Central memory CD8-positive, alpha-beta T cell (primary cell): ENCODE measurements around the gene TENT5C.
"Not testable (repeated sequence)": the region's sequence is repeated elsewhere in the genome, so short reads cannot be mapped to it uniquely, and the experiment has no call there.

Experiments used
- ATAC-seq: fragments of 150-1000 bp; cut with Tn5 transposase; replicated peaks from 2 replicates; pipeline ENCODE4 v1.10.0; 2022; ENCODE audit warnings: mild to moderate bottlenecking, moderate FRiP score, moderate number of reproducible peaks; ENCODE audit not compliant: poor library complexity, severe bottlenecking; ENCODE audit errors: extremely low read depth
- DNase-seq, 2 donors: peaks; one replicate each; pipeline ENCODE4 v3.0.0; 2021; ENCODE audit warnings: low spot score in 2 of 2
- H3K27ac Mint-ChIP-seq: one replicate; pipeline ENCODE4 v1.8.0; 2022; ENCODE audit warnings: low read depth, mild to moderate bottlenecking, moderate library complexity, mixed read lengths
- H3K27me3 Mint-ChIP-seq: one replicate; pipeline ENCODE4 v1.8.0; 2022; ENCODE audit warnings: mixed read lengths
- H3K36me3 Mint-ChIP-seq: one replicate; pipeline ENCODE4 v1.8.0; 2022; ENCODE audit warnings: mild to moderate bottlenecking, moderate library complexity, mixed read lengths; ENCODE audit not compliant: insufficient read depth
- H3K4me1 Mint-ChIP-seq: one replicate; pipeline ENCODE4 v1.8.0; 2022; ENCODE audit warnings: mixed read lengths
- H3K4me3 Mint-ChIP-seq: one replicate; pipeline ENCODE4 v1.8.0; 2022; ENCODE audit warnings: mild to moderate bottlenecking, moderate library complexity, mixed read lengths
- H3K9me3 Mint-ChIP-seq: one replicate; pipeline ENCODE4 v1.8.0; 2022; ENCODE audit warnings: mixed read lengths

TENT5C gene

GRCh38 chr1:117605774-117606648, at the start of gene TENT5C:
Gene TENT5C (plus strand): TSS chr1:117606048. CDS start chr1:117622869, 16,821 bp downstream.
- peak within 1 kb of the TSS; percentile 97 for H3K27ac Mint-ChIP-seq
- H3K36me3 Mint-ChIP-seq, result peaks cover 42% of the 10 kb centered on the region
- peaks cover 45% of the 10 kb centered on the region for H3K4me1 Mint-ChIP-seq
- ATAC-seq (peak; percentile 82), DNase-seq (peak; percentile 97 to 98)
- no peaks in the 10 kb centered on the region for H3K9me3 Mint-ChIP-seq
- peak within 1 kb of the TSS; percentile 99 for H3K4me3 Mint-ChIP-seq
- H3K27me3 Mint-ChIP-seq, result no peaks in the 10 kb centered on the region

- ATAC-seq (no peak), DNase-seq (no peak)
- Mint-ChIP-seq H3K36me3 (peaks cover 1% of the 10 kb centered on the region), H3K4me1 (no peaks in the 10 kb centered on the region), H3K9me3 (no peaks in the 10 kb centered on the region), H3K27me3 (no peaks in the 10 kb centered on the region), H3K4me3 (no peak overlapping the region), H3K27ac (no peak overlapping the region)
Measured at GRCh38 chr1:117556341-117556740, 49.5 kb upstream of the TENT5C start.

GRCh38 chr1:117556976-117557375, 48.9 kb upstream of the TENT5C start:
- H3K27ac Mint-ChIP-seq, result no peak overlapping the region
- DNase-seq (no peak), ATAC-seq (no peak)
- H3K4me3 Mint-ChIP-seq, result no peak overlapping the region
- no peaks in the 10 kb centered on the region for H3K9me3 Mint-ChIP-seq
- H3K36me3 Mint-ChIP-seq, result peaks cover 1% of the 10 kb centered on the region
- no peaks in the 10 kb centered on the region for H3K27me3 Mint-ChIP-seq
- no peaks in the 10 kb centered on the region for H3K4me1 Mint-ChIP-seq

GRCh38 chr1:117558451-117558850, 47.4 kb upstream of the TENT5C start:
- not testable (repeated sequence) for H3K36me3 Mint-ChIP-seq, H3K4me1 Mint-ChIP-seq, H3K27me3 Mint-ChIP-seq, ATAC-seq, H3K4me3 Mint-ChIP-seq, H3K27ac Mint-ChIP-seq, H3K9me3 Mint-ChIP-seq
- DNase-seq, result peak in 1 of 2 donors; percentile 10

GRCh38 chr1:117559139-117559538, 46.7 kb upstream of the TENT5C start:
- Mint-ChIP-seq H3K36me3 (no peaks in the 10 kb centered on the region), H3K4me1 (no peaks in the 10 kb centered on the region), H3K27ac (no peak overlapping the region), H3K27me3 (no peaks in the 10 kb centered on the region), H3K9me3 (no peaks in the 10 kb centered on the region), H3K4me3 (no peak overlapping the region)
- ATAC-seq (no peak), DNase-seq (no peak)

- H3K36me3 Mint-ChIP-seq, result no peaks in the 10 kb centered on the region
- no peak overlapping the region for H3K4me3 Mint-ChIP-seq
- ATAC-seq (no peak), DNase-seq (no peak)
- H3K27ac Mint-ChIP-seq, result no peak overlapping the region
- no peaks in the 10 kb centered on the region for H3K27me3 Mint-ChIP-seq
- no peaks in the 10 kb centered on the region for H3K4me1 Mint-ChIP-seq
- H3K9me3 Mint-ChIP-seq, result no peaks in the 10 kb centered on the region
Measured at GRCh38 chr1:117559985-117560384, 45.9 kb upstream of the TENT5C start.

GRCh38 chr1:117561071-117561470, 44.8 kb upstream of the TENT5C start:
- DNase-seq (no peak), ATAC-seq (no peak)
- no peak overlapping the region for H3K27ac Mint-ChIP-seq
- H3K4me1 Mint-ChIP-seq, result no peaks in the 10 kb centered on the region
- H3K9me3 Mint-ChIP-seq, result no peaks in the 10 kb centered on the region
- H3K36me3 Mint-ChIP-seq, result no peaks in the 10 kb centered on the region
- no peaks in the 10 kb centered on the region for H3K27me3 Mint-ChIP-seq
- no peak overlapping the region for H3K4me3 Mint-ChIP-seq

- H3K4me3 Mint-ChIP-seq, result no peak overlapping the region
- ATAC-seq (no peak), DNase-seq (peak in 1 of 2 donors; percentile 2)
- no peaks in the 10 kb centered on the region for H3K9me3 Mint-ChIP-seq
- no peaks in the 10 kb centered on the region for H3K27me3 Mint-ChIP-seq
- no peaks in the 10 kb centered on the region for H3K36me3 Mint-ChIP-seq
- no peaks in the 10 kb centered on the region for H3K4me1 Mint-ChIP-seq
- no peak overlapping the region for H3K27ac Mint-ChIP-seq
Measured at GRCh38 chr1:117561551-117561950, 44.3 kb upstream of the TENT5C start.

GRCh38 chr1:117562581-117563491, 43.0 kb upstream of the TENT5C start:
- Mint-ChIP-seq H3K27me3 (no peaks in the 10 kb centered on the region), H3K9me3 (no peaks in the 10 kb centered on the region), H3K27ac (no peak overlapping the region), H3K4me1 (no peaks in the 10 kb centered on the region), H3K4me3 (no peak overlapping the region), H3K36me3 (no peaks in the 10 kb centered on the region)
- DNase-seq, result peak in 1 of 2 donors; percentile 11
- no peak for ATAC-seq

- ATAC-seq, result no peak
- Mint-ChIP-seq H3K9me3 (no peaks in the 10 kb centered on the region), H3K27ac (no peak overlapping the region), H3K27me3 (no peaks in the 10 kb centered on the region), H3K4me3 (no peak overlapping the region), H3K36me3 (no peaks in the 10 kb centered on the region), H3K4me1 (no peaks in the 10 kb centered on the region)
- no peak for DNase-seq
Measured at GRCh38 chr1:117563492-117563875, 42.4 kb upstream of the TENT5C start.

- no peak for ATAC-seq
- Mint-ChIP-seq H3K27me3 (no peaks in the 10 kb centered on the region), H3K4me3 (no peak overlapping the region), H3K27ac (no peak overlapping the region), H3K36me3 (no peaks in the 10 kb centered on the region), H3K9me3 (no peaks in the 10 kb centered on the region), H3K4me1 (no peaks in the 10 kb centered on the region)
- DNase-seq, result no peak
Measured at GRCh38 chr1:117564227-117565075, 41.4 kb upstream of the TENT5C start.

- Mint-ChIP-seq H3K4me1 (no peaks in the 10 kb centered on the region), H3K4me3 (no peak overlapping the region), H3K36me3 (no peaks in the 10 kb centered on the region), H3K27ac (no peak overlapping the region), H3K27me3 (no peaks in the 10 kb centered on the region), H3K9me3 (no peaks in the 10 kb centered on the region)
- no peak for ATAC-seq
- DNase-seq, result no peak
Measured at GRCh38 chr1:117565076-117565556, 40.7 kb upstream of the TENT5C start.
